ENCODE data around the gene STXBP6. TPM values are rescaled to one million over a fixed set of nuclear protein-coding genes. Genes with fewer than 3 reads are reported as not detected.

Gene STXBP6
- total and polyA plus RNA-seq, 2 experiments from 2014 or later, result 19.7 to 29.0 TPM

DNA sequence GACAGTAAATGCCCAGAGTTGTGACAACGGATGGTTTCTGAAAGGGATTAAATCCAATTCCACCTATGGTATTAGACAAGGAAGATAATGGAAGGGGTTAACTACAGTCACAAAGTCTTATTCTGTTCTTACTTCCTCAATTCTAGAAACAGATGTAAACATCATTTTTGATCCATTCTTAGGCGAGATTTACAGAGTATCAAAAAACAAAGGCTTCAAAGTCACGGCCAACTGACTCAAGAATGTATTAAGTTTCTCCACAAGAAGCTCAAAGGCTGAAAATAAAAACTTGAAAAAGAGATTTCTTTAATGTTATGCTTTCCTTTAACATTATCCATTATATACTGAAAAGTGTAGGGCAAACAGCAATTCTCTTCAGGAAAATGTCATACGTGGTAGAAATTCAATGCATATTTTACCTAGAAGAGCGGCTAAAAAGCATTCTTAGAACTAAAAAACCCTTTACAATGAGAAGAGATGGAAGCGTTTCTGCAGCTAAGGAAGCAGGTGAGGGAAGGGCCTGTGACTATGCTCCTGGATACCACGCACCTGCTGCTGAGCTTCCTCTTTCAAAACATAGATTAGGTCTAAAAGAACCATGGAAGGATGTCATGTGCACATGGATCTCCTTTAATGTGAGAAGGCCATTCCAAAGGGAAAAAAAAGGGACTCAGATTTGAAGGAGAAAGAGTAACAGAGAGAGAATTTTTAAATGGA lies 185.8 kb downstream of the STXBP6 start (continued):
- no peak for TF ChIP-seq ZNF114 (CRISPR knock-in tag; IDR thresholded peaks at IDR 0.05)
- no peak for TF ChIP-seq ZNF331 (CRISPR knock-in tag; IDR thresholded peaks at IDR 0.05; ENCODE audit: low read depth)
- TF ChIP-seq, protein P1, sequence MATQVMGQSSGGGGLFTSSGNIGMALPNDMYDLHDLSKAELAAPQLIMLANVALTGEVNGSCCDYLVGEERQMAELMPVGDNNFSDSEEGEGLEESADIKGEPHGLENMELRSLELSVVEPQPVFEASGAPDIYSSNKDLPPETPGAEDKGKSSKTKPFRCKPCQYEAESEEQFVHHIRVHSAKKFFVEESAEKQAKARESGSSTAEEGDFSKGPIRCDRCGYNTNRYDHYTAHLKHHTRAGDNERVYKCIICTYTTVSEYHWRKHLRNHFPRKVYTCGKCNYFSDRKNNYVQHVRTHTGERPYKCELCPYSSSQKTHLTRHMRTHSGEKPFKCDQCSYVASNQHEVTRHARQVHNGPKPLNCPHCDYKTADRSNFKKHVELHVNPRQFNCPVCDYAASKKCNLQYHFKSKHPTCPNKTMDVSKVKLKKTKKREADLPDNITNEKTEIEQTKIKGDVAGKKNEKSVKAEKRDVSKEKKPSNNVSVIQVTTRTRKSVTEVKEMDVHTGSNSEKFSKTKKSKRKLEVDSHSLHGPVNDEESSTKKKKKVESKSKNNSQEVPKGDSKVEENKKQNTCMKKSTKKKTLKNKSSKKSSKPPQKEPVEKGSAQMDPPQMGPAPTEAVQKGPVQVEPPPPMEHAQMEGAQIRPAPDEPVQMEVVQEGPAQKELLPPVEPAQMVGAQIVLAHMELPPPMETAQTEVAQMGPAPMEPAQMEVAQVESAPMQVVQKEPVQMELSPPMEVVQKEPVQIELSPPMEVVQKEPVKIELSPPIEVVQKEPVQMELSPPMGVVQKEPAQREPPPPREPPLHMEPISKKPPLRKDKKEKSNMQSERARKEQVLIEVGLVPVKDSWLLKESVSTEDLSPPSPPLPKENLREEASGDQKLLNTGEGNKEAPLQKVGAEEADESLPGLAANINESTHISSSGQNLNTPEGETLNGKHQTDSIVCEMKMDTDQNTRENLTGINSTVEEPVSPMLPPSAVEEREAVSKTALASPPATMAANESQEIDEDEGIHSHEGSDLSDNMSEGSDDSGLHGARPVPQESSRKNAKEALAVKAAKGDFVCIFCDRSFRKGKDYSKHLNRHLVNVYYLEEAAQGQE (IDR thresholded peaks at IDR 0.05; ENCODE audit: unreplicated experiment), result no peak
- TF ChIP-seq, protein P2, sequence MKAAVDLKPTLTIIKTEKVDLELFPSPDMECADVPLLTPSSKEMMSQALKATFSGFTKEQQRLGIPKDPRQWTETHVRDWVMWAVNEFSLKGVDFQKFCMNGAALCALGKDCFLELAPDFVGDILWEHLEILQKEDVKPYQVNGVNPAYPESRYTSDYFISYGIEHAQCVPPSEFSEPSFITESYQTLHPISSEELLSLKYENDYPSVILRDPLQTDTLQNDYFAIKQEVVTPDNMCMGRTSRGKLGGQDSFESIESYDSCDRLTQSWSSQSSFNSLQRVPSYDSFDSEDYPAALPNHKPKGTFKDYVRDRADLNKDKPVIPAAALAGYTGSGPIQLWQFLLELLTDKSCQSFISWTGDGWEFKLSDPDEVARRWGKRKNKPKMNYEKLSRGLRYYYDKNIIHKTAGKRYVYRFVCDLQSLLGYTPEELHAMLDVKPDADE (IDR thresholded peaks at IDR 0.05), result no peak
- no peak for TF ChIP-seq CREB1 (CRISPR knock-in tag; IDR thresholded peaks at IDR 0.05; ENCODE audit: low read depth)
- no peak for TF ChIP-seq NANOG (IDR thresholded peaks at IDR 0.05; ENCODE audit: borderline replicate concordance)
- TF ChIP-seq EZH2 (IDR thresholded peaks at IDR 0.05; ENCODE audit: low read depth, unreplicated experiment), result no peak
- TF ChIP-seq, protein P3, sequence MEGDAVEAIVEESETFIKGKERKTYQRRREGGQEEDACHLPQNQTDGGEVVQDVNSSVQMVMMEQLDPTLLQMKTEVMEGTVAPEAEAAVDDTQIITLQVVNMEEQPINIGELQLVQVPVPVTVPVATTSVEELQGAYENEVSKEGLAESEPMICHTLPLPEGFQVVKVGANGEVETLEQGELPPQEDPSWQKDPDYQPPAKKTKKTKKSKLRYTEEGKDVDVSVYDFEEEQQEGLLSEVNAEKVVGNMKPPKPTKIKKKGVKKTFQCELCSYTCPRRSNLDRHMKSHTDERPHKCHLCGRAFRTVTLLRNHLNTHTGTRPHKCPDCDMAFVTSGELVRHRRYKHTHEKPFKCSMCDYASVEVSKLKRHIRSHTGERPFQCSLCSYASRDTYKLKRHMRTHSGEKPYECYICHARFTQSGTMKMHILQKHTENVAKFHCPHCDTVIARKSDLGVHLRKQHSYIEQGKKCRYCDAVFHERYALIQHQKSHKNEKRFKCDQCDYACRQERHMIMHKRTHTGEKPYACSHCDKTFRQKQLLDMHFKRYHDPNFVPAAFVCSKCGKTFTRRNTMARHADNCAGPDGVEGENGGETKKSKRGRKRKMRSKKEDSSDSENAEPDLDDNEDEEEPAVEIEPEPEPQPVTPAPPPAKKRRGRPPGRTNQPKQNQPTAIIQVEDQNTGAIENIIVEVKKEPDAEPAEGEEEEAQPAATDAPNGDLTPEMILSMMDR (conservative IDR thresholded peaks at IDR 0.05; ENCODE audit: low read depth in 2 of 2), result no peak
- no peak for TF ChIP-seq STAT1 (IDR thresholded peaks at IDR 0.05; ENCODE audit: unreplicated experiment)
- TF ChIP-seq EZH2phosphoT487 (IDR thresholded peaks at IDR 0.05; ENCODE audit: unreplicated experiment), result no peak

DNA sequence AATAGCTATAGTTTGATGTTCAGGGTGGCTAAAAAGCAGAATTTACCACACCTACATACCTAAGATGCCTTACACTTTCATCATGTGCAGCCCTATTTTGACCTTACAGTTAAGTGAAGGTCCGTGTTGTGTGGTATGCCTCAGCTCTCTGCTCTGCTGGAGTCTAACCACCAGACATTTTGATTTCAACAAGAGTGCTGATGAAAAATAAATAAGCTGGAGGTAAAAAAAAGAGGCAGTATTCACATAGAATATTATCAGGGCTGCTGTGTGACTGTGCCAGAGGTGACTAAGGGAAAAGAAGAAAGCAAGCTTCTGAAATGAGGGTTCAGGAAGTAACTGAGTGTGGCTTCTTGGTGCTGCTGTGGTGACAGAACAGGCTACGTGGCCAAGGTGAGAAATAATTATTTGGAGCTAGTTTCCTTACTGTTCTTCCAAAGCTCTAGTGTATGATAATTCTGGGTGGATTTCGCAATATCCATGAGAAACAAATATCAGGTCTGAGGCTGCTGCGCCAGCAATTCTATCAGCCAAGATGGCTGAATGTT lies 188.8 kb downstream of the STXBP6 start:
- ATAC-seq, result no peak
- Histone ChIP-seq H3K4me2 (no peak overlapping the region), H3K9me2 (ENCODE audit: insufficient read depth) (0 out of 2 replicates have a peak, but pooled peaks cover 3% of the 10 kb centered on the region), H3K27ac (ENCODE audit: low read depth) (no peak overlapping the region), H3F3A (replicated peaks; ENCODE audit: low read depth) (no peaks in the 10 kb centered on the region), H3K27me3 (ENCODE audit: insufficient read depth) (no peaks in the 10 kb centered on the region), H3K4me1 (ENCODE audit: insufficient read depth) (peaks cover 19% of the 10 kb centered on the region), H2AFZ (no peak overlapping the region), H3K4me3 (no peak overlapping the region), H4K20me1 (replicated peaks; ENCODE audit: insufficient read depth) (no peaks in the 10 kb centered on the region), H3K79me2 (replicated peaks; ENCODE audit: insufficient read depth) (no peaks in the 10 kb centered on the region), H3K36me3 (ENCODE audit: insufficient read depth) (no peaks in the 10 kb centered on the region)
- peaks cover 34% of the 10 kb centered on the region; the same call in 2 of the 3 replicates for H3K4me1 Mint-ChIP-seq
- no peaks in the 10 kb centered on the region for H3K36me3 Mint-ChIP-seq (ENCODE audit: low read depth)
- H3K27ac Mint-ChIP-seq, result peak overlapping the region; percentile 57
- H3K27me3 Mint-ChIP-seq (ENCODE audit: insufficient read depth, low read depth, poor library complexity), result no peaks in the 10 kb centered on the region
- no peak overlapping the region for H3K4me3 Mint-ChIP-seq
- DNase-seq (ENCODE audit: low spot score), result no peak
- no peaks in the 10 kb centered on the region for H3K9me3 Mint-ChIP-seq
- TF ChIP-seq EZH2 (IDR thresholded peaks at IDR 0.05; ENCODE audit: low read depth, unreplicated experiment) (no peak), JUNB (IDR thresholded peaks at IDR 0.05; ENCODE audit: unreplicated experiment) (no peak), EZH2phosphoT487 (IDR thresholded peaks at IDR 0.05; ENCODE audit: unreplicated experiment) (no peak)

Data from GM23338 (cell line).